ENCODE results near the gene EPHA4.

EPHA4 gene

GRCh38 chr2:221533299-221533698 is 38.8 kb downstream of the EPHA4 start:
- TF ChIP-seq, protein P1, sequence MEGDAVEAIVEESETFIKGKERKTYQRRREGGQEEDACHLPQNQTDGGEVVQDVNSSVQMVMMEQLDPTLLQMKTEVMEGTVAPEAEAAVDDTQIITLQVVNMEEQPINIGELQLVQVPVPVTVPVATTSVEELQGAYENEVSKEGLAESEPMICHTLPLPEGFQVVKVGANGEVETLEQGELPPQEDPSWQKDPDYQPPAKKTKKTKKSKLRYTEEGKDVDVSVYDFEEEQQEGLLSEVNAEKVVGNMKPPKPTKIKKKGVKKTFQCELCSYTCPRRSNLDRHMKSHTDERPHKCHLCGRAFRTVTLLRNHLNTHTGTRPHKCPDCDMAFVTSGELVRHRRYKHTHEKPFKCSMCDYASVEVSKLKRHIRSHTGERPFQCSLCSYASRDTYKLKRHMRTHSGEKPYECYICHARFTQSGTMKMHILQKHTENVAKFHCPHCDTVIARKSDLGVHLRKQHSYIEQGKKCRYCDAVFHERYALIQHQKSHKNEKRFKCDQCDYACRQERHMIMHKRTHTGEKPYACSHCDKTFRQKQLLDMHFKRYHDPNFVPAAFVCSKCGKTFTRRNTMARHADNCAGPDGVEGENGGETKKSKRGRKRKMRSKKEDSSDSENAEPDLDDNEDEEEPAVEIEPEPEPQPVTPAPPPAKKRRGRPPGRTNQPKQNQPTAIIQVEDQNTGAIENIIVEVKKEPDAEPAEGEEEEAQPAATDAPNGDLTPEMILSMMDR (IDR thresholded peaks at IDR 0.05; ENCODE audit: low read depth, low read length): no peak
- no peak for DNase-seq (ENCODE audit: low read depth in 2 of 2)

GRCh38 chr2:221532641-221533040 is 39.5 kb downstream of the EPHA4 start:
- H3K4me3 ChIP-seq (replicated peaks in 1 of 2; ENCODE audit: low read depth in 2 of 2, low read length in 2 of 2): no peak overlapping the region
- TF ChIP-seq, protein P1 (IDR thresholded peaks at IDR 0.05; ENCODE audit: low read depth, low read length): no peak
- no peak for DNase-seq (ENCODE audit: low read depth in 2 of 2)

More at GRCh38 chr2:221533299-221533698, 38.8 kb downstream of the EPHA4 start:
- H3K4me3 ChIP-seq (replicated peaks in 1 of 2; ENCODE audit: low read depth in 2 of 2, low read length in 2 of 2): no peak overlapping the region

DNA sequence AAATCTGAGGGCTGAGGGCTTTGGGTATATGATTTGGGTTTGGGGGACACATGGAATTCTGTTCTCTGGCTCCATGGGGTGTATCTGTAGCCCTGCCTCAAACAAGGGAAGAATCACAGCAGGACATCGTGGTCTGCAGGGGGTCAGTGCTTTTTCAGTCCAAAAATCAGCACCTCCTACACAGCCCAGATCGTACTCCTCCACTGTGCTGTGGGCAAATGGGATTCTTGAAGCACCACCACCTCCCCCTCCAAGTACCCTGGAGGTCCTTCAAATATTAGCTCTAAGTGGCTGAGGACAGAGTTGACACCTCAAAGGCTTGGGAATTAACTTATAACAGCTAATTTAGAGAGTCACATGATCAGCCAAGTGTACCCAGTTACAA is 41.5 kb downstream of the EPHA4 start:
- TF ChIP-seq, protein P1 (IDR thresholded peaks at IDR 0.05; ENCODE audit: low read depth, low read length): no peak
- no peak overlapping the region for H3K4me3 ChIP-seq (replicated peaks in 1 of 2; ENCODE audit: low read depth in 2 of 2, low read length in 2 of 2)
- DNase-seq (ENCODE audit: low read depth in 2 of 2): no peak

- no peak overlapping the region for H3K4me3 ChIP-seq (replicated peaks in 1 of 2; ENCODE audit: low read depth in 2 of 2, low read length in 2 of 2)
- TF ChIP-seq, protein P1 (IDR thresholded peaks at IDR 0.05; ENCODE audit: low read depth, low read length): no peak
Observed at GRCh38 chr2:221529943-221530652, 42.0 kb downstream of the EPHA4 start.

DNA sequence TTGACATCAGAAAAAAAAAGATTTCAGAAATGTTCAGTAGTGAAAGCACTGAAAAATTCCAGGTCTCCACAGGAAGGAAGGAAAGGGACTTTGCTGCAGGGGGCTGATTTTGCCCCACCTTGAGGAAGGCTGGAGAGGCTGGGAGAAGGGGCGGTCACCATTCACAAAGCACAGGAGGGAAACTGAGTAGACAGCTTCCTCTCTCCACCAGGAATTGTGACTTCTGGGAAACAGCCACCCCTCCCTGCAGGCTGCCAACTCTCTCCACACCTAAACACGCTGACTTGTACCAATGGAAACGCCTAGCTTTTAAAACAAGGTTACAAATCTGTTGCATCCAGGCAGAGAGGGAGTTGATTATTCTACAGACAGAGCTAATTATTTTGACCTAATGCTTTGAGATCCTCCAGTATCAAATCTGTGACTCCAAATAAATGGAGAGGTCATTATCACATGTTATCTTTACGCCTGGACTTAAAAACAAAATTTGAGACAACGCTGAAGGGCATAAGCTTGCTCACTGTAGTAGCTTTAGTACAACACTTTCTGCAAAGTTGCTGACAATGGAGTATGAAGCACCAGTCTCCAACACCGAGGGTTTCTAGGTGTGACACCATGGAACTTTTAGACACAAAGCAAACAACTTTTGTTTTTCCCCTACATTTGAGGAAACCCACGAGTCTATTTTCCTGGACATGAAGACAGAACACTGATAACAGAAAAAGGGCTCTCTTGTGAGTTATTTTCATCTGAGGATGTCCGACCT is 42.7 kb downstream of the EPHA4 start:
- TF ChIP-seq, protein P1 (IDR thresholded peaks at IDR 0.05; ENCODE audit: low read depth, low read length): no peak
- no peak overlapping the region for H3K4me3 ChIP-seq (replicated peaks in 1 of 2; ENCODE audit: low read depth in 2 of 2, low read length in 2 of 2)
- no peak for DNase-seq (ENCODE audit: low read depth in 2 of 2)

More at GRCh38 chr2:221529943-221530652, 42.0 kb downstream of the EPHA4 start:
- peak; percentile 36 to 40 for DNase-seq (ENCODE audit: low read depth in 2 of 2)

- DNase-seq (ENCODE audit: low read depth in 2 of 2): peak in 1 of 2 donors; percentile 37
- TF ChIP-seq, protein P1 (IDR thresholded peaks at IDR 0.05; ENCODE audit: low read depth, low read length): no peak
- no peak overlapping the region for H3K4me3 ChIP-seq (replicated peaks in 1 of 2; ENCODE audit: low read depth in 2 of 2, low read length in 2 of 2)
Observed at GRCh38 chr2:221527776-221528309, 44.3 kb downstream of the EPHA4 start.

All from cardiac fibroblast (primary cell).